ENCODE results near the gene CCDC102A.

DNA sequence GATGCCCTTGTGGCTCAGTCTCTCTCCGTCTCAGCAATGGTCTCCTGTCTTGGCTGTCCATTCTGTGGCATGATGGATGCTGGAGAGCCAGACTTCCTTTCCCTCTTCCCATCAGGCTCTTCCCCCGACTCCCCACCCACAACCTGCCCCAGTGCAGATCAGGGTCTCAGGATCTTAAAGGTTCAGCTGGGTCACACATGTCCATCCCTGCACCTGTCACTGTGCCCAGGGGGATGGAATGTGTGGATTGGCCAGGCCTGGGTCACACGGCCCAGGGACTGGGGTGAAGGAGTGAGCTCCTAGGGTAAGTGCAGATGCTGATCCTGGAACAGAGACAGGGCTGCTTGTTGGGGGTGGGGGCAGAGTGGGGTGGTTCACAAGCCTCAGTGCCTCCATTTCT, 29.1 kb upstream of the CCDC102A start:
- TF ChIP-seq, protein P1, sequence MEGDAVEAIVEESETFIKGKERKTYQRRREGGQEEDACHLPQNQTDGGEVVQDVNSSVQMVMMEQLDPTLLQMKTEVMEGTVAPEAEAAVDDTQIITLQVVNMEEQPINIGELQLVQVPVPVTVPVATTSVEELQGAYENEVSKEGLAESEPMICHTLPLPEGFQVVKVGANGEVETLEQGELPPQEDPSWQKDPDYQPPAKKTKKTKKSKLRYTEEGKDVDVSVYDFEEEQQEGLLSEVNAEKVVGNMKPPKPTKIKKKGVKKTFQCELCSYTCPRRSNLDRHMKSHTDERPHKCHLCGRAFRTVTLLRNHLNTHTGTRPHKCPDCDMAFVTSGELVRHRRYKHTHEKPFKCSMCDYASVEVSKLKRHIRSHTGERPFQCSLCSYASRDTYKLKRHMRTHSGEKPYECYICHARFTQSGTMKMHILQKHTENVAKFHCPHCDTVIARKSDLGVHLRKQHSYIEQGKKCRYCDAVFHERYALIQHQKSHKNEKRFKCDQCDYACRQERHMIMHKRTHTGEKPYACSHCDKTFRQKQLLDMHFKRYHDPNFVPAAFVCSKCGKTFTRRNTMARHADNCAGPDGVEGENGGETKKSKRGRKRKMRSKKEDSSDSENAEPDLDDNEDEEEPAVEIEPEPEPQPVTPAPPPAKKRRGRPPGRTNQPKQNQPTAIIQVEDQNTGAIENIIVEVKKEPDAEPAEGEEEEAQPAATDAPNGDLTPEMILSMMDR (IDR thresholded peaks at IDR 0.05), result no peak
- TF ChIP-seq POLR2A (IDR thresholded peaks at IDR 0.05; ENCODE audit: low read length) (no peak), EP300 (IDR thresholded peaks at IDR 0.05) (no peak), CHD2 (IDR thresholded peaks at IDR 0.05; ENCODE audit: low read length, partially characterized antibody) (no peak), KDM5A (IDR thresholded peaks at IDR 0.05) (no peak), EHF (CRISPR knock-in tag; IDR thresholded peaks at IDR 0.05) (no peak)
- TF ChIP-seq, protein P2, sequence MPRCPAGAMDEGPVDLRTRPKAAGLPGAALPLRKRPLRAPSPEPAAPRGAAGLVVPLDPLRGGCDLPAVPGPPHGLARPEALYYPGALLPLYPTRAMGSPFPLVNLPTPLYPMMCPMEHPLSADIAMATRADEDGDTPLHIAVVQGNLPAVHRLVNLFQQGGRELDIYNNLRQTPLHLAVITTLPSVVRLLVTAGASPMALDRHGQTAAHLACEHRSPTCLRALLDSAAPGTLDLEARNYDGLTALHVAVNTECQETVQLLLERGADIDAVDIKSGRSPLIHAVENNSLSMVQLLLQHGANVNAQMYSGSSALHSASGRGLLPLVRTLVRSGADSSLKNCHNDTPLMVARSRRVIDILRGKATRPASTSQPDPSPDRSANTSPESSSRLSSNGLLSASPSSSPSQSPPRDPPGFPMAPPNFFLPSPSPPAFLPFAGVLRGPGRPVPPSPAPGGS (IDR thresholded peaks at IDR 0.05), result no peak
- TF ChIP-seq, protein P3, sequence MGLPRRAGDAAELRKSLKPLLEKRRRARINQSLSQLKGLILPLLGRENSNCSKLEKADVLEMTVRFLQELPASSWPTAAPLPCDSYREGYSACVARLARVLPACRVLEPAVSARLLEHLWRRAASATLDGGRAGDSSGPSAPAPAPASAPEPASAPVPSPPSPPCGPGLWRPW (IDR thresholded peaks at IDR 0.05), result no peak
- TF ChIP-seq, protein P4, sequence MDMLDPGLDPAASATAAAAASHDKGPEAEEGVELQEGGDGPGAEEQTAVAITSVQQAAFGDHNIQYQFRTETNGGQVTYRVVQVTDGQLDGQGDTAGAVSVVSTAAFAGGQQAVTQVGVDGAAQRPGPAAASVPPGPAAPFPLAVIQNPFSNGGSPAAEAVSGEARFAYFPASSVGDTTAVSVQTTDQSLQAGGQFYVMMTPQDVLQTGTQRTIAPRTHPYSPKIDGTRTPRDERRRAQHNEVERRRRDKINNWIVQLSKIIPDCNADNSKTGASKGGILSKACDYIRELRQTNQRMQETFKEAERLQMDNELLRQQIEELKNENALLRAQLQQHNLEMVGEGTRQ (IDR thresholded peaks at IDR 0.05), result no peak
- TF ChIP-seq, protein P5, sequence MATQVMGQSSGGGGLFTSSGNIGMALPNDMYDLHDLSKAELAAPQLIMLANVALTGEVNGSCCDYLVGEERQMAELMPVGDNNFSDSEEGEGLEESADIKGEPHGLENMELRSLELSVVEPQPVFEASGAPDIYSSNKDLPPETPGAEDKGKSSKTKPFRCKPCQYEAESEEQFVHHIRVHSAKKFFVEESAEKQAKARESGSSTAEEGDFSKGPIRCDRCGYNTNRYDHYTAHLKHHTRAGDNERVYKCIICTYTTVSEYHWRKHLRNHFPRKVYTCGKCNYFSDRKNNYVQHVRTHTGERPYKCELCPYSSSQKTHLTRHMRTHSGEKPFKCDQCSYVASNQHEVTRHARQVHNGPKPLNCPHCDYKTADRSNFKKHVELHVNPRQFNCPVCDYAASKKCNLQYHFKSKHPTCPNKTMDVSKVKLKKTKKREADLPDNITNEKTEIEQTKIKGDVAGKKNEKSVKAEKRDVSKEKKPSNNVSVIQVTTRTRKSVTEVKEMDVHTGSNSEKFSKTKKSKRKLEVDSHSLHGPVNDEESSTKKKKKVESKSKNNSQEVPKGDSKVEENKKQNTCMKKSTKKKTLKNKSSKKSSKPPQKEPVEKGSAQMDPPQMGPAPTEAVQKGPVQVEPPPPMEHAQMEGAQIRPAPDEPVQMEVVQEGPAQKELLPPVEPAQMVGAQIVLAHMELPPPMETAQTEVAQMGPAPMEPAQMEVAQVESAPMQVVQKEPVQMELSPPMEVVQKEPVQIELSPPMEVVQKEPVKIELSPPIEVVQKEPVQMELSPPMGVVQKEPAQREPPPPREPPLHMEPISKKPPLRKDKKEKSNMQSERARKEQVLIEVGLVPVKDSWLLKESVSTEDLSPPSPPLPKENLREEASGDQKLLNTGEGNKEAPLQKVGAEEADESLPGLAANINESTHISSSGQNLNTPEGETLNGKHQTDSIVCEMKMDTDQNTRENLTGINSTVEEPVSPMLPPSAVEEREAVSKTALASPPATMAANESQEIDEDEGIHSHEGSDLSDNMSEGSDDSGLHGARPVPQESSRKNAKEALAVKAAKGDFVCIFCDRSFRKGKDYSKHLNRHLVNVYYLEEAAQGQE (IDR thresholded peaks at IDR 0.05), result no peak

All from A549 (cell line).